Thymus (tissue), 14 donors: ENCODE results near the gene C14orf119. TPM values are rescaled to one million over a fixed set of nuclear protein-coding genes. Genes with fewer than 3 reads are reported as not detected.

Experiments
- DNase-seq, 9 donors: peaks; one replicate each; pipeline ENCODE4 v3.0.0-alpha.2; 2013; ENCODE audit warnings: low spot score in 9 of 9, low read depth in 6 of 9, missing footprints in 1 of 9
- H3K27ac ChIP-seq, 2 donors: one replicate each; pipeline ENCODE4 v1.5.1; 2013; ENCODE audit warnings: control low read depth in 1 of 2, low read depth in 1 of 2, low read length in 1 of 2, mild to moderate bottlenecking in 1 of 2, moderate library complexity in 1 of 2
- H3K27me3 ChIP-seq, 2 donors: one replicate each; pipeline ENCODE4 v1.5.1; 2013; ENCODE audit warnings: low read length in 1 of 2; ENCODE audit not compliant: control insufficient read depth in 2 of 2, insufficient read depth in 1 of 2
- H3K36me3 ChIP-seq, 2 donors: one replicate each; pipeline ENCODE4 v1.5.1; 2013; ENCODE audit warnings: low read length in 1 of 2, mild to moderate bottlenecking in 1 of 2, moderate library complexity in 1 of 2; ENCODE audit not compliant: control insufficient read depth in 2 of 2, insufficient read depth in 2 of 2
- H3K4me1 ChIP-seq, 2 donors: one replicate each; pipeline ENCODE4 v1.5.1; 2013; ENCODE audit warnings: low read length in 2 of 2; ENCODE audit not compliant: control insufficient read depth in 2 of 2, insufficient read depth in 2 of 2
- H3K4me3 ChIP-seq, 2 donors: one replicate each; pipeline ENCODE4 v1.5.1; 2013; ENCODE audit warnings: low read length in 2 of 2, control low read depth in 1 of 2, mild to moderate bottlenecking in 1 of 2
- H3K9me3 ChIP-seq, 2 donors: one replicate each; pipeline ENCODE4 v1.5.1; 2013; ENCODE audit warnings: low read length in 1 of 2, mild to moderate bottlenecking in 1 of 2; ENCODE audit not compliant: control insufficient read depth in 2 of 2, insufficient read depth in 1 of 2
- WGBS: extraction: QIAGEN DNeasy Blood & Tissue Kit; methylation state at CpG from one replicate; pipeline ENCODE4 v1.1.7; 2013; 5-methylcytosine and 5-hydroxymethylcytosine counted together
- long read RNA-seq, 10 donors: transcript quantifications; one replicate each; lab custom pipeline, GENCODE V29; 2026
- polyA plus RNA-seq: library from polyadenylated mRNA; stranded (reverse); fragments of 200-250 nt; gene quantifications from one replicate; pipeline ENCODE4 v1.2.3, GENCODE V29; 2013
- total RNA-seq: library from RNA; stranded (reverse); fragments of 120-200 nt; gene quantifications from one replicate; pipeline ENCODE4 v1.2.4, GENCODE V29; 2013
- donor health status: healthy.

The C14orf119 gene, protein sequence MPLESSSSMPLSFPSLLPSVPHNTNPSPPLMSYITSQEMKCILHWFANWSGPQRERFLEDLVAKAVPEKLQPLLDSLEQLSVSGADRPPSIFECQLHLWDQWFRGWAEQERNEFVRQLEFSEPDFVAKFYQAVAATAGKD
- total RNA-seq, result 52.9 TPM
- polyA plus RNA-seq, result 43.6 TPM
- long read RNA-seq, donor 1, transcript C14orf119-201 (2 exons, 3,660 nt), result major isoform, 5 of 5 reads
- long read RNA-seq, donor 1, partial matches to known transcripts, result 0 of 5 reads
- long read RNA-seq, donor 1, other reads (novel, unspliced or antisense), result 0 of 5 reads
- long read RNA-seq, donor 2, result 0 reads
- long read RNA-seq, donor 3, transcript C14orf119-201 (2 exons, 3,660 nt), result major isoform, 58 of 58 reads
- long read RNA-seq, donor 3, partial matches to known transcripts, result 0 of 58 reads
- long read RNA-seq, donor 3, other reads (novel, unspliced or antisense), result 0 of 58 reads
- long read RNA-seq, donor 4, transcript C14orf119-201 (2 exons, 3,660 nt), result major isoform, 19 of 19 reads
- long read RNA-seq, donor 4, partial matches to known transcripts, result 0 of 19 reads
- long read RNA-seq, donor 4, other reads (novel, unspliced or antisense), result 0 of 19 reads
- long read RNA-seq, donor 5, transcript C14orf119-201 (2 exons, 3,660 nt), result major isoform, 51 of 52 reads
- long read RNA-seq, donor 5, partial matches to known transcripts, result 0 of 52 reads
- long read RNA-seq, donor 5, other reads (novel, unspliced or antisense), result 0 of 52 reads
- long read RNA-seq, donor 6, transcript C14orf119-201 (2 exons, 3,660 nt), result major isoform, 28 of 28 reads
- long read RNA-seq, donor 6, partial matches to known transcripts, result 0 of 28 reads
- long read RNA-seq, donor 6, other reads (novel, unspliced or antisense), result 0 of 28 reads
- long read RNA-seq, donor 7, transcript C14orf119-201 (2 exons, 3,660 nt), result major isoform, 47 of 47 reads
- long read RNA-seq, donor 7, partial matches to known transcripts, result 0 of 47 reads
- long read RNA-seq, donor 7, other reads (novel, unspliced or antisense), result 0 of 47 reads
- long read RNA-seq, donor 8, transcript C14orf119-201 (2 exons, 3,660 nt), result major isoform, 22 of 22 reads
- long read RNA-seq, donor 8, partial matches to known transcripts, result 0 of 22 reads
- long read RNA-seq, donor 8, other reads (novel, unspliced or antisense), result 0 of 22 reads
- long read RNA-seq, donor 9, transcript C14orf119-201 (2 exons, 3,660 nt), result major isoform, 30 of 30 reads
- long read RNA-seq, donor 9, partial matches to known transcripts, result 0 of 30 reads
- long read RNA-seq, donor 9, other reads (novel, unspliced or antisense), result 0 of 30 reads
- long read RNA-seq, donor 10, transcript C14orf119-201 (2 exons, 3,660 nt), result major isoform, 26 of 26 reads
- long read RNA-seq, donor 10, partial matches to known transcripts, result 0 of 26 reads
- long read RNA-seq, donor 10, other reads (novel, unspliced or antisense), result 0 of 26 reads

DNA sequence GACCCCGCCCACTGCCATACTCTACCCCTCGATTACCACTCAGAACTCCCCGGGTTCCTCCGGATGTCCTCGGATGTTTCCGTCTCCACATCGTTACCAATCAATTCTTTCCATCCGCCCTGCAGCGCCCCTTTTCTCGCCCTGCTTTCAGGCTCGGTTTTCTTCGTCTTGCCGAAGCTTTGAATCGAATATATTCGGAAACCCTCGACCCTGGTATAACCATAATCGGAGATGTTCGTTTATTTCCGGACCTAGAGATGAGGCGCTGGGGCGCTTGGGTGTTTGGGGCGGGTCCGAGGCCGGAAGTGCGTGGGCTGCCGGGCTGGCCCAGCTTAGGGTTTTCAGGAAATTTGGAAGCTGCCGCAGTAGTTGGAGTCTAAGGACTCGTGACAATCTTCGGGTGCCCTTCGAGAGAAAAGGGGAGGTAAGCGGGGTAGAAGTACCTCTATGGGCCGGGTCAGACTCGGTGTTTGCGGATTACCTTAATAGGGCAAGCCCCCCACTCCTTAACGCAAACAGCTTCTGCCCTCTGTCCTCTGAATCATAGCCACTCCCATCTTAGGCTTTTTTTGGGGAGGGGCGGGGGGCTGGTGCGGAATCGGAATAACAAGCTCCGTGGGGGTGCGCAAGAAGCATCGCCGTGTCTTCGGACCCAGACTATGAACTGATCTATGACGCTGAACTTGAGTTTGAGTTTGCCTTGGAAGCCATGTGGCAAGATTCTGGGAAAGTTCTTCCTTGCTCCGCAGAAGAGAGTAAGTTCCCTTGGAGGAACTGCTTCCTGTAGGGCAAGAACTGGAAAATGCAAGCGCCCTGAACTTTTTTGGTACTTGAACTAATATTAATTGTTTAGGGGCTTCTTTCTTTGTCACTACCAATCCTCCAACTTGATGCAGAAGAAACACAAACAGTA is at the start of gene C14orf119:
Gene C14orf119 (plus strand): TSS at position 310 of the 913 bp plus-strand sequence. CDS start 2,154 bp downstream, outside the sequence.
- peaks cover 24 to 50% of the 10 kb centered on the region in 2 donors for H3K36me3 ChIP-seq
- DNase-seq, result peak; percentile 99 to 100 (median 100)
- H3K4me3 ChIP-seq, result peak within 1 kb of the TSS; percentile 80 to 92
- peak within 1 kb of the TSS; percentile 96 to 99 for H3K27ac ChIP-seq
- peaks cover 8 to 14% of the 10 kb centered on the region in 2 donors for H3K4me1 ChIP-seq
- under 1% methylated on average over 46 of the region's 46 CpGs for WGBS
- no peaks in the 10 kb centered on the region for H3K9me3 ChIP-seq
- H3K27me3 ChIP-seq, result no peaks in the 10 kb centered on the region

DNA sequence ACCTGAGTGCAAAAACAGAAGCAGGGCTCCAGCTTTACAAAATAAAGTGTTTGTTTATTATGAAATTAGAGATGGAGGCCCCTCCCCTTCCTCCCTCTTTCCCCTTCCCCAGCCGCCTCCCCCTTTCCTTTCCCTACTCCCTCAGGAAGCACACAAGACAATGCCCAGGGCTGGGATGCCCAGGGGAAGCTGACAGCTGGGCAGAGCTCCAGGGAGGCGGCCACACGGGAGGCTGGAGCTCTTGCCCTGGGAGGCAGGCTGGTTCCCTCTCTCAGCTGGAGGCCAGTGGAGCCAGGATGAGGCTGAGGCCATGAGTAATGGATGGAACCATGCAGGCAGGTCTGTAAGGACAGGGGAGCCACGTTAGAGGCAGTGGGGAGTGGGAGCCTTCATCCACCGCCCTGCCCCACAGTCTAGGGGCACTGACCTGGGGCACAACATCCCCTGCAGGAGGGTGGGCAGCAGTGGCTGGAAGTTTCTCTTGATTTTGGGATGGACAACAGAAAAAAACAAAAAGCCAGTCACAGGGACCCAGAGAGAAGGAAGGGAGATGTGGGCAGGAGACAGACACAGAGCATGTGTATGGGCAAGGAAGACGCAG is 48.2 kb upstream of the C14orf119 start:
- peaks cover 0 to 4% of the 10 kb centered on the region in 2 donors for H3K9me3 ChIP-seq
- H3K4me3 ChIP-seq, result no peak overlapping the region
- peak overlapping the region in 1 of 2 donors; percentile 32 for H3K27ac ChIP-seq
- H3K4me1 ChIP-seq, result peaks cover 0 to 4% of the 10 kb centered on the region in 2 donors
- peaks cover 4 to 13% of the 10 kb centered on the region in 2 donors for H3K36me3 ChIP-seq
- WGBS, result 90% methylated on average over 6 of the region's 6 CpGs
- no peak for DNase-seq
- H3K27me3 ChIP-seq, result peaks cover 0 to 10% of the 10 kb centered on the region in 2 donors

DNA sequence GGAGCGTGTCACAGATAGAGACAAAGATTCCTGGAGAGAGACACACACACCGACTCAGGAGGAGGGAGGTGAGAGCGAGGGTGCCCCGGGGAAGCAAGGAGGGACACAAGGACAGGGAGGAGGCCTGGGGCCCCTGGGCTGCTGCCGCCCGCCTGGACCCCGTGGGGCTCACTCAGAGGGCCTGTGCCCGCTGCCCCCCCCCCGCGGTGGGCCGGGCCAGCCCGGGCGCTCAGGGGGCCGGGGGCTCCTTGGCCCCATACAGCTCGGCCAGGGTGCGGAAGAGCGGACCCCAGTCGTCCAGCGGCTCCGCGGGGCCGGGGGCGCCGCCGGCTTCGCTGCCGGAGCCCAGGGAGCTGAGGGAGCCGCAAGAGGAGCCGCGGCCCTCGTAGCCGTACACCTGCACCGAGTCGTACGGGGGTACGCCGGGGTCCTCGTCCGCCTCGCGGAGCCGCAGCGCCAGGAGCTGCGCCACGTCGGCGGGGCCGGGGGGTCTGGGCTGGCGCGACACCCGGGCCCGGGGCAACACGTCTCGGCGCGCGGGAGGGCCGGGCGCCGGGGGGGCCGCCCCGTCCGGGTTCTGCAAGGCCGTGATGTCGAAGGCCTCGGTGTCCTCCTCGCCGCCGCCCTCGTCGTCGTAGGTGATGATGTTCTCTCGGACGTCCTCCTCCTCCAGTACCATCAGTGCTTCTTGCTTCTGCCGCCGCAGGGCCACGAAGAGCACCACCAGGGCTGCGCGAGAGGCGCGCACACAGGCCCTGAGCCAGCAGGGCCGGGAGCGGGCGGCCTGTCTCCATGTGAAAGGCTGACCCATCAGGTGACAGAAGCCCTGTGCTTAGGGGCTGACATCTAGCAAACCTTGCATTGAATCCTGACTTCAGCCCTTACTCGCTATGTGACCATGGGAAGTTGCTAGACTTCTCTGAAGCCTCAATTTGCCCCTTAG is 47.3 kb upstream of the C14orf119 start:
- 78% methylated on average over 85 of the region's 85 CpGs for WGBS
- peaks cover 0 to 4% of the 10 kb centered on the region in 2 donors for H3K9me3 ChIP-seq
- peaks cover 4 to 14% of the 10 kb centered on the region in 2 donors for H3K36me3 ChIP-seq
- H3K27me3 ChIP-seq, result peaks cover 0 to 10% of the 10 kb centered on the region in 2 donors
- peaks cover 0 to 5% of the 10 kb centered on the region in 2 donors for H3K4me1 ChIP-seq
- H3K27ac ChIP-seq, result peak overlapping the region in 1 of 2 donors; percentile 32
- no peak for DNase-seq
- H3K4me3 ChIP-seq, result no peak overlapping the region

DNA sequence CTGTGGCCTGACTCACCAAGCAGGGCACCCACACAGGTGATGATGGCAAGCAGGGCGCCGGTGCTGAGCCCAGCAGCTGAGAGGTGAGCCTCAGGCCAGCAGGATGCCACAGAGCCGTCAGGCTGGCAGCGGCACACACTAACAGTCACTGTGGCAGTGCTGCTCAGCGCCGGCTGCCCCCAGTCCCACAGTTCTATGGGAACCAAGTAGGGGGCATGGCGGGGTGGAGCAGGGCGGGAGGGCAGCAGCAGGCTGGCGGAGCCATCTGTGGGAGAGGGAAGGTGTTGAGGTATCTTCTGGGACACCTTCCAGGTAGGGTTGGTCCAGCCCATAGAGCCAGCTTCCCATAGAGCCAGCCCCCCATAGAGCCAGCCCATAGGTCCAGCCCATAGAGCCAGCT is 46.3 kb upstream of the C14orf119 start:
- peaks cover 0 to 4% of the 10 kb centered on the region in 2 donors for H3K9me3 ChIP-seq
- peaks cover 4 to 21% of the 10 kb centered on the region in 2 donors for H3K36me3 ChIP-seq
- H3K4me1 ChIP-seq, result peaks cover 0 to 5% of the 10 kb centered on the region in 2 donors
- no peak overlapping the region for H3K27ac ChIP-seq
- DNase-seq, result no peak
- WGBS, result 97% methylated on average over 9 of the region's 9 CpGs
- H3K27me3 ChIP-seq, result peaks cover 0 to 10% of the 10 kb centered on the region in 2 donors
- H3K4me3 ChIP-seq, result no peak overlapping the region

DNA sequence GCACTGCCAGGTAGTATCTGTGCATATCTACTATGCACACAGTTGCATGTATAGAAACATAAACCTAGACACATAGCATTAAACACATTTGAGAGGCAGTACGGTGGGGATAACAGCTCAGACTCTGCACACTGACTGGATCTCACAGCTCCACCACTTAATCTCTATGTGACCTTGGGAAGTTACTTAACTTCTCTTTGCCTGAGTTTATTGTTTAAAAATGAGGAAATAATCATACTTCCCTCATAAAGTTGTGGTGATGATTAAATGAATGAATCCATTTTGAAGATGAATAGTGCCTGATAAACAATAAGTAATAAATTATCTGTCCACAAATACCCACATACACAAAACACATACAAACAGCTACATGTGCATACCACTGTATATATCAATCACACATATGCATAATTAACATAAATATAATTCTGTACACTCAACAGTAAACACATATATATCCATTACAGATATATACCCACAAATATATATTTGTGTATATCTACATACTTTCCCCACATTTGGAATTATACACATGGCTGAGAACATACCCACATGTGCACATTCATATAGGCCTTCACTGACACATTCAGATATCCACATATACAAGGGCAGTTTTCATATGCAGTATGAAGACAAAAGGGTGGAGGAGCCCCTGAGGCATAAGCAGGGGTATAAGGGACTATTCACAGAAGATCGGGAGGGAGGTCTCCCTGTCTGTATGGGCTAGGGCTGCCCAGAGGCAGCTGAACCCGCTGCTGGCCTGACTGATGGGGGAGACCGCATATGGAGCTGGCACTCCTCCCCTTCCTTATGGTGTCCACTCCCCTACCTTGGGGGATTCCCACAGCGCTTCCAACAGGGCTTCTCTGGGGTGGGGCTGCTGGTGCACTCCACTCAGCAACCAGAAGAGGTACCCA is 43.9 kb upstream of the C14orf119 start:
- H3K27ac ChIP-seq, result no peak overlapping the region
- H3K36me3 ChIP-seq, result peaks cover 4 to 29% of the 10 kb centered on the region in 2 donors
- peaks cover 0 to 4% of the 10 kb centered on the region in 2 donors for H3K9me3 ChIP-seq
- H3K27me3 ChIP-seq, result peaks cover 0 to 11% of the 10 kb centered on the region in 2 donors
- DNase-seq, result no peak
- WGBS, result 94% methylated on average over 5 of the region's 5 CpGs
- H3K4me3 ChIP-seq, result no peak overlapping the region
- peaks cover 4 to 14% of the 10 kb centered on the region in 2 donors for H3K4me1 ChIP-seq

DNA sequence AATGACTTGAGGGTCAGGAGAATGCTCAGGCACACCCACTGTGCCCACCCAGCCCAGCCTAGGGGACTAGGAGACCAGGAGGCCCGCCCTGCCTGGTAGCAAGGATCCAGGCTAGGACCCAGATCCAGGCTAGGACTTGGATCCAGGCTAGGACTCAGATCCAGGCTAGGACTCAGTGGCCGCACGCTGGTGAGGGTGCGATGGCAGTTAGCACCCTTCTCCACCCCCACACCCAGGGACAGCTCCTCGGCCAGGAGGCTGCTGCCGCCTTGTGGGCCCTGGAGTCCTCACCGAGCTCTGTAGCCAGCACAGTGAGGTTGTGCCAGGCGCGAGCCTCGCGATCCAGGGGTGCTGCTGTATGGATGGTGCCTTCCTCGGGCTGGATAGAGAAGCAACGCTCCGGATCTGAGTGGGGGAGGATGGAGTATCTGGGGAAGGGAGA is 43.1 kb upstream of the C14orf119 start:
- Histone ChIP-seq H3K9me3 (peaks cover 0 to 4% of the 10 kb centered on the region in 2 donors), H3K36me3 (peaks cover 4 to 29% of the 10 kb centered on the region in 2 donors), H3K27me3 (peaks cover 0 to 17% of the 10 kb centered on the region in 2 donors), H3K4me3 (no peak overlapping the region), H3K4me1 (peaks cover 10 to 22% of the 10 kb centered on the region in 2 donors), H3K27ac (peak overlapping the region in 1 of 2 donors; percentile 21)
- 90% methylated on average over 14 of the region's 14 CpGs for WGBS
- DNase-seq, result no peak
